ENCODE measurements around the gene CST9. TPM values are rescaled to one million over a fixed set of nuclear protein-coding genes. Genes with fewer than 3 reads are reported as not detected.
"Not testable (repeated sequence)": the region's sequence is repeated elsewhere in the genome, so short reads cannot be mapped to it uniquely, and the experiment has no call there.

CST9 gene
- total RNA-seq, 1 donor from 2014 or later: not detected

DNA sequence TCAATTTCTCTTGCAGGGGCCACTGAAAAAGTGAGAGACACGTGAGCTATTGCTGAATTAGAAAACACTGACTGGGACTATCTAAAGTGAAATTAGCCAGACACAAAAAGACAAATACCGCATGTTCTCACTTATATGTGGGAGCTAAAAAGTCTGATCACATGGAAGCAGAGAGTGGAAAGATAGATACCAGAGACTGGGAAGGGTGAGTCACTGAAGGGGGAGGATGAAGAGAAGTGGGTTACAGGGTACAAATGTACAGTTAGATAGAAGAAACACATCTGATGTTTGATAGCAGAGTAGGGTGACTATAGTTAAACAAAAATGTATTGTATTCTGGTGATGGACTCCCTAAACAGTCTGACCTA lies 18.6 kb upstream of the CST9 start:
- Mint-ChIP-seq H3K4me3 (ENCODE audit: low read depth) (no peak overlapping the region), H3K27ac (no peak overlapping the region), H3K9me3 (no peaks in the 10 kb centered on the region), H3K27me3 (ENCODE audit: low read depth) (peaks cover 6% of the 10 kb centered on the region), H3K36me3 (ENCODE audit: low read depth) (no peaks in the 10 kb centered on the region), H3K4me1 (ENCODE audit: low read depth) (peaks cover 2% of the 10 kb centered on the region)
- DNase-seq (ENCODE audit: low spot score): no peak
- intact Hi-C loops (cut with micrococcal nuclease): no loop called here

GRCh38 chr20:23623666-23624323 lies 18.1 kb upstream of the CST9 start:
- no peak for DNase-seq (ENCODE audit: low spot score)
- intact Hi-C loops (cut with micrococcal nuclease): no loop called here
- Mint-ChIP-seq H3K9me3 (no peaks in the 10 kb centered on the region), H3K4me3 (ENCODE audit: low read depth) (no peak overlapping the region), H3K27me3 (ENCODE audit: low read depth) (peaks cover 7% of the 10 kb centered on the region), H3K4me1 (ENCODE audit: low read depth) (peaks cover 2% of the 10 kb centered on the region), H3K27ac (no peak overlapping the region), H3K36me3 (ENCODE audit: low read depth) (no peaks in the 10 kb centered on the region)

- intact Hi-C loops (cut with micrococcal nuclease): no loop called here
- Mint-ChIP-seq H3K9me3 (no peaks in the 10 kb centered on the region), H3K27me3 (ENCODE audit: low read depth) (peaks cover 7% of the 10 kb centered on the region), H3K27ac (no peak overlapping the region), H3K4me3 (ENCODE audit: low read depth) (no peak overlapping the region), H3K36me3 (ENCODE audit: low read depth) (no peaks in the 10 kb centered on the region), H3K4me1 (ENCODE audit: low read depth) (peaks cover 2% of the 10 kb centered on the region)
- no peak for DNase-seq (ENCODE audit: low spot score)
Observed at GRCh38 chr20:23622839-23623343, 17.2 kb upstream of the CST9 start.

DNA sequence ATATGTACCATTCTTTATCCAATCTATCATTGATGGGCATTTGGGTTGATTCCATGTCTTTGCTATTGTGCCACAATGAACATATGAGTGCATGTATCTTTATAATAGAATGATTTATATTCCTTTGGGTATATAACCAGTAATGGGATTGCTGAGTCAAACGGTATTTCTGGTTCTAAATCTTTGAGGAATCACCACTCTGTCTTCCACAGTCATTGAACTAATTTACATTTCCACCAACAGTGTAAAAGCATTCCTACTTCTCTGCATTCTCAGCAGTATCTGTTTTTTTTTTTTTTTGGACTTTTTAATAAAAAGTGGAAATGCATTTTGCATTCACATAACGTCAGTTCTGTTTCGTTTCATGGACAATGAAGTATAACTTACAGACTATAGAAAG lies 16.7 kb upstream of the CST9 start:
- H3K36me3 Mint-ChIP-seq (ENCODE audit: low read depth); H3K4me3 Mint-ChIP-seq (ENCODE audit: low read depth); intact Hi-C loops (cut with micrococcal nuclease); H3K4me1 Mint-ChIP-seq (ENCODE audit: low read depth); H3K27ac Mint-ChIP-seq; H3K9me3 Mint-ChIP-seq; H3K27me3 Mint-ChIP-seq (ENCODE audit: low read depth); DNase-seq (ENCODE audit: low spot score): not testable (repeated sequence)

- H3K4me3 Mint-ChIP-seq (ENCODE audit: low read depth); H3K9me3 Mint-ChIP-seq; H3K36me3 Mint-ChIP-seq (ENCODE audit: low read depth); H3K27me3 Mint-ChIP-seq (ENCODE audit: low read depth); H3K27ac Mint-ChIP-seq; H3K4me1 Mint-ChIP-seq (ENCODE audit: low read depth); intact Hi-C loops (cut with micrococcal nuclease); DNase-seq (ENCODE audit: low spot score): not testable (repeated sequence)
Observed at GRCh38 chr20:23620670-23621386, 15.1 kb upstream of the CST9 start.

- H3K27ac Mint-ChIP-seq: no peak overlapping the region
- no peak for DNase-seq (ENCODE audit: low spot score)
- peaks cover 8% of the 10 kb centered on the region for H3K27me3 Mint-ChIP-seq (ENCODE audit: low read depth)
- intact Hi-C loops (cut with micrococcal nuclease): no loop called here
- no peaks in the 10 kb centered on the region for H3K4me1 Mint-ChIP-seq (ENCODE audit: low read depth)
- H3K9me3 Mint-ChIP-seq: no peaks in the 10 kb centered on the region
- no peaks in the 10 kb centered on the region for H3K36me3 Mint-ChIP-seq (ENCODE audit: low read depth)
- no peak overlapping the region for H3K4me3 Mint-ChIP-seq (ENCODE audit: low read depth)
Observed at GRCh38 chr20:23614163-23614562, 8.4 kb upstream of the CST9 start.

- no peak overlapping the region for H3K4me3 Mint-ChIP-seq (ENCODE audit: low read depth)
- peaks cover 6% of the 10 kb centered on the region for H3K27me3 Mint-ChIP-seq (ENCODE audit: low read depth)
- H3K36me3 Mint-ChIP-seq (ENCODE audit: low read depth): no peaks in the 10 kb centered on the region
- no peak for DNase-seq (ENCODE audit: low spot score)
- no peaks in the 10 kb centered on the region for H3K9me3 Mint-ChIP-seq
- no peaks in the 10 kb centered on the region for H3K4me1 Mint-ChIP-seq (ENCODE audit: low read depth)
- intact Hi-C loops (cut with micrococcal nuclease): no loop called here
- H3K27ac Mint-ChIP-seq: no peak overlapping the region
Observed at GRCh38 chr20:23613676-23614075, 8.0 kb upstream of the CST9 start.

DNA sequence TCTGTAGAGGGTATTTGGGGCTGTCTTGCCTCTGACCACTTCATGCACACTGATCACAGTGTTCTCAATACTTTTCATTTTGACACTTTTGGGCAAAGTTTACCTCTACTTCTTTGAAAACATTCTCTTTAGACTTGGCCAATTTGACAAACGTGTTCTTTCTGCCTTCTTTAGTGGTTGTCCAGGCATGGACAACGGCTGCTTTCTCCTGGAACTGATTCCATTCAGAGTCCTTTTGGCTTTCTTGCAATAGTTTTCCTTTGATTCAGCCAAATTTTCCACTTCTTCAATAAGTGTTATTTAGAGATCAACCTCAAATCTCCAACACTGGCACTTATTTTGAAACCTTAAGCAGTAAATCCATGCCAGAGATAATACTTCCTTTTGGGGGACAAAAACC lies 6.7 kb upstream of the CST9 start:
- Mint-ChIP-seq H3K4me3 (ENCODE audit: low read depth) (no peak overlapping the region), H3K27ac (no peak overlapping the region)
- DNase-seq (ENCODE audit: low spot score): no peak

DNA sequence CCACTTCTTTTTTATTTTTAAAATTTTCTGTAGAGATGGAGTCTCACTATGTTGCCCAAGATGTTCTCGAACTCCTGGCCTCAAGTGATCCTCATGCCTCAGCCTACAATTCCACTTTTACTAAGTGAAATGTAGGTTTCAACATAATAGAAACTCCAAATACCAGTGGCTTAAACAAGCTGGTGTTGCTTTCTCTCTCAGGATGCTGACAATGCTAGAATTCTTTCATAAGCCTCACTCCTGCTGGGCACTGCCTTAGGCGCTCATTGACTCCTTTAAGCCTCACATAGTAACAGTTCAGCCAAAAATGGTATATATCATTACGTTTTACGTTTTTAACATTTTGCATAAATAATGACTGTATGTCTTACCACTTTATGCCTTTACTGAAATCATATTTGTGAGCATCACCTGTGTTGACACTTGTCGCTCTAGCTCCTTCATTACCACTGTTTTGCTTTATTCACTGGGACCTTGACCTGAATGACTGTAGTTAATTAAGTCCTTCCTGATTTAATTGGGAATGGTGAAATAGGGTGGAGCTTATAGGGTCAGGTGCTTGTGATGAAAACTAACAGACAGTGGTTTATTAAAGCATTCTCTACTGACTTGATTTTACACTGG lies 3.9 kb upstream of the CST9 start:
- no peak for DNase-seq (ENCODE audit: low spot score)
- Mint-ChIP-seq H3K4me3 (ENCODE audit: low read depth) (no peak overlapping the region), H3K27me3 (ENCODE audit: low read depth) (peaks cover 2% of the 10 kb centered on the region), H3K4me1 (ENCODE audit: low read depth) (peaks cover 4% of the 10 kb centered on the region), H3K9me3 (no peaks in the 10 kb centered on the region), H3K27ac (no peak overlapping the region), H3K36me3 (ENCODE audit: low read depth) (no peaks in the 10 kb centered on the region)
- intact Hi-C loops (cut with micrococcal nuclease): no loop called here

More for the DNA sequence above, 6.7 kb upstream of the CST9 start:
- Mint-ChIP-seq H3K9me3 (no peaks in the 10 kb centered on the region), H3K36me3 (ENCODE audit: low read depth) (no peaks in the 10 kb centered on the region), H3K27me3 (ENCODE audit: low read depth) (peaks cover 2% of the 10 kb centered on the region), H3K4me1 (ENCODE audit: low read depth) (no peaks in the 10 kb centered on the region)
- intact Hi-C loops (cut with micrococcal nuclease): no loop called here

DNA sequence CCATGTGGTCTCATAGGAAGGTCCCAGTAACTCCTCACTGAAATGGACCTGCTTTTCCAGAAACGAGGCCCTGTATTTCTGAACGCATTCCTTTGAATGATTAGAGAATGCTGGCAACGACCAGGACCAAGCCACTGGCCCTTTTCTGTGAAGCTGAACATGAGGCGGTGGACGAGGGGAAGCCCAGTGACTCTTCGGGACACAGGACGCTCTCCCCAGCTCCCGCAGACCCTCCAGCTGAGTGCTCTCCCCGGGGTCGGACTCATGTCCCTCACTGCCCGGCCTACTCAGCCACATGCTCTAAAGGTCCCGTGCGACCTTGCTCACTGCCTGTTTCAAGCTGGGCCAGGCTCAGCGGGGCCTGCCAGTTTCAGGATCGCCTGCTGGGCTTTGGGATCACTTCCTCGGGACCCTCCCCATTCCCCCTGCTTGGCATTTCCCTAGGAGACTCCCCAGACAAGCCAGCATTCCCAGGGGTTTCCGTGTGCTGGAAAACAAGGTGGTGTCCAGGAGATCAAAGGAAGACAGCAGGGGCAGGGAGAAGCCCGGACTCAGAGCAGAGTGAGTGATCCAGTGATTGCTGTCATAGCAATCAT lies 2.6 kb upstream of the CST9 start:
- no peak for DNase-seq (ENCODE audit: low spot score)
- H3K9me3 Mint-ChIP-seq: no peaks in the 10 kb centered on the region
- H3K4me1 Mint-ChIP-seq (ENCODE audit: low read depth): peaks cover 4% of the 10 kb centered on the region
- intact Hi-C loops (cut with micrococcal nuclease): no loop called here
- H3K27ac Mint-ChIP-seq: no peak overlapping the region
- H3K27me3 Mint-ChIP-seq (ENCODE audit: low read depth): peaks cover 2% of the 10 kb centered on the region
- H3K36me3 Mint-ChIP-seq (ENCODE audit: low read depth): no peaks in the 10 kb centered on the region
- H3K4me3 Mint-ChIP-seq (ENCODE audit: low read depth): no peak overlapping the region

DNA sequence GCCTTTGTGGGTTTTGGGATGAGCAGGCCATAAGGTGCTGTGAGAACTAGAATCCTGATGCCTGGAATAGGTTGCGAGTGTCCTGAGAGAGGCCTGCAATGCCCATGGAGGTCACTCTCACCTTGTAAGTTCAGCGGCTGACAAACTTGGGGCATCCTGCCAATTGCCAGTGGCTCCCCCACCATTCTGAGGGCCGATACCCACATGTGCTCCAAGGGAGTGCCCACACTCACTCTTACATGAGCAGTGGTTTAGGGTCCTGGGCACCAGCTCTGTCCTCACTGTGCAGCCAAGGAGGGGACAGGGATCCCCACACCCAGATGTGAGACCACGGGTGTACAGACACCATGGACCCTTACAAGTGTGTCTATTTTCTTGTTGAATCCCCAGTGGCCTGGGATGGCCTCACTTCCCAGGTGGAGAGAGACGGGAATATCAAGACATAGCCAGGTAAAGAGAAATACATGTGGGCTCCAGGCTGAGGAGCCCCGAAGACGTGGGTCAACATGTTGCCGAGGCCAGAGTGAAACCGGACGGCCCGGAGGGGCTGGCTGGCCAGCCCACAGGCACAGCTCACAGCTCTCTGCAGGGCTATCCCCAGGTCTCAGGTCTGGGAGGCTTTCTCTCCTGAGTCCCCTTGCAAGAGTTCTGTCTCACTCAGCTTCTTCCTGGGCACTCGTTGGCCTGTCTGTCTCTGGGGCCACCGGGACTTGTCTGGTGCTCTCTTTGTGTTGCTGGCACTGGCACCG lies 2.0 kb upstream of the CST9 start:
- Mint-ChIP-seq H3K27me3 (ENCODE audit: low read depth) (peaks cover 2% of the 10 kb centered on the region), H3K9me3 (no peaks in the 10 kb centered on the region), H3K27ac (no peak overlapping the region), H3K4me3 (ENCODE audit: low read depth) (no peak overlapping the region), H3K36me3 (ENCODE audit: low read depth) (no peaks in the 10 kb centered on the region), H3K4me1 (ENCODE audit: low read depth) (peaks cover 4% of the 10 kb centered on the region)
- no peak for DNase-seq (ENCODE audit: low spot score)
- intact Hi-C loops (cut with micrococcal nuclease): loop anchor here (2.0 kb wide), 1 partner anchor 257 kb away; the partner anchor contains the start of gene NXT1

- H3K4me3 Mint-ChIP-seq (ENCODE audit: low read depth): no peak overlapping the region
- peak; percentile 34 for DNase-seq (ENCODE audit: low spot score)
- peaks cover 4% of the 10 kb centered on the region for H3K4me1 Mint-ChIP-seq (ENCODE audit: low read depth)
- peaks cover 3% of the 10 kb centered on the region for H3K27me3 Mint-ChIP-seq (ENCODE audit: low read depth)
- intact Hi-C loops (cut with micrococcal nuclease): loop anchor here (1.0 to 2.0 kb wide), 2 partner anchors 164 to 256 kb away; partner anchors contain the start of gene NXT1
- no peaks in the 10 kb centered on the region for H3K36me3 Mint-ChIP-seq (ENCODE audit: low read depth)
- H3K9me3 Mint-ChIP-seq: no peaks in the 10 kb centered on the region
- no peak overlapping the region for H3K27ac Mint-ChIP-seq
Observed at GRCh38 chr20:23606652-23607049, 934 bp upstream of the CST9 start.

Measured in activated T-helper 2 cell treated with anti-CD3 and anti-CD28 coated beads, Interferon-gamma antibody, Interleukin-2, Interleukin-4, amounts not matched to agents 10 μg/mL and 5 μg/mL and 100 μg/mL, durations not matched to agents 14 hours and 24 hours and 36 hours (primary cell).